C4-2B (cell line): ENCODE measurements around the gene ASB13.

Experiments used
- H3K27ac ChIP-seq: fragments of 450-650 bp; 2 replicates; pipeline ENCODE4 v1.5.1; 2017
- CTCF ChIP-seq: fragments of 450-650 bp; conservative IDR thresholded peaks from 2 replicates; pipeline ENCODE4 v1.5.1; 2017; ENCODE audit warnings: mild to moderate bottlenecking
- ZFX ChIP-seq: fragments of 450-650 bp; IDR thresholded peaks from 2 replicates; pipeline ENCODE4 v1.6.1; 2017

ASB13 gene

DNA sequence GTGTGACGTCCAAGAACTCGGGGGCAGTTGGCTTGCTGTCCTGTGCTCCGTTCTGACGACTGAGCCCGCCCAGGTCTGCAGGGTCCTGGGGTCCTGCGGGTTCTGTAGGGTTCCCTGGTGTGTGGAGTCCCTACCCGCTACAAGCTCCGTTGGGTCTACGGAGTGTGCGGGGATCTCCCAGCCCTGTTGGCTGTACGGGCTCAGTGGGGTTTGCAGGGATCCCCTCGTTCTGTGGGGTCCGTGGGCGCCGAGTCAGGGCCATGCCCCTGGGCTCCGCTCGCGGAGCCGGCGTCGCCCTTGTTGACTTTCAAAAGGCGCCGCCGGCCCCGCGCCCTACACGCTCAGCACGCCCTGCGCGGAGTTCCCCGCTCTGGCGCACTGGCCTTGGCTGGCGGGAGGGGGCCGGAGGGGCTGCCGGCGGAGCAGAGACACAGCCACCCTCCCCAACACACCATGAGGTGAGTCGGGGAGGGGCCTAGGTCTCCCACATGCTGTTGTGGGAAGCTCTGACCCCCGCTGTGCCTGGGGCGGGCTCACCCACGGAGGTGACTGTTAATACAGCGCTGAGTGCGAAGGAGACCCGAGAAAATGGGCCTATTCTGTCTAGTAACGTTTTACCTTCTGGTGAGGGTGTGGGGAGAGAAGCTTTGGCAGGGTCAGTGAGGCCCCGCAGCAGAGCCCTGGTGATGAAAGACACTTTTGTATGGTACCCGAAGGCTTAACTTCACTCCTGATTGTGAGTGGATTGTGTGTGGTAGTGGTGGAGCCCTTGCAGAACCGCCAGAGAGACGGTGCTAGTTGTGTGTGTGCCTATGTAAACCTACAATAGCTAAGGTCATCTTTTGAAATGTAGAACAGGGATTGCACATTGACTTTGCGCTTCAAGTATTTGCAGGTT, 26.3 kb upstream of the ASB13 start:
- TF ChIP-seq CTCF, result no peak
- no peak for TF ChIP-seq ZFX
- H3K27ac ChIP-seq, result no peak overlapping the region

DNA sequence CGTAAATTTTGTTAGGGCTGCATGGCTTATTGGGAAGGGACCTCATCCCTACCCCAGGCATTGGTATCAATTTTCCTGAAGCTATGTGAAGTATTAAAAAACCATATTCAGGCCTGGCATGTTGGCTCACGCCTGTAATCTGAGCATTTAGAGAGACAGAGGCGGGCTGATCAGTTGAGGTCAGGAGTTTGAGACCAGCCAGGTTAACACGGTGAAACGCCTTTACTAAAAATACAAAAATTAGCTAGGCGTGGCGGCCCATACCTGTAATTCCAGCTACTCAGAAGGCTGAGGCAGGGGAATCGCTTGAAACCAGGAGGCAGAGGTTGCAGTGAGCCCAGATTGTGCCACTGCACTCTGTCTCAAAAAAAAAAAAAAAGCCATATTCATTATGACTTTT, 25.4 kb upstream of the ASB13 start:
- H3K27ac ChIP-seq, result no peak overlapping the region
- no peak for TF ChIP-seq ZFX
- no peak for TF ChIP-seq CTCF

- H3K27ac ChIP-seq, result no peak overlapping the region
- TF ChIP-seq CTCF (no peak), ZFX (no peak)
Observed at GRCh38 chr10:5688587-5688986, 22.2 kb upstream of the ASB13 start.

- TF ChIP-seq CTCF (peak; percentile 56), ZFX (no peak)
- H3K27ac ChIP-seq, result peak overlapping the region; percentile 96
Observed at GRCh38 chr10:5685764-5686240, 19.4 kb upstream of the ASB13 start.

DNA sequence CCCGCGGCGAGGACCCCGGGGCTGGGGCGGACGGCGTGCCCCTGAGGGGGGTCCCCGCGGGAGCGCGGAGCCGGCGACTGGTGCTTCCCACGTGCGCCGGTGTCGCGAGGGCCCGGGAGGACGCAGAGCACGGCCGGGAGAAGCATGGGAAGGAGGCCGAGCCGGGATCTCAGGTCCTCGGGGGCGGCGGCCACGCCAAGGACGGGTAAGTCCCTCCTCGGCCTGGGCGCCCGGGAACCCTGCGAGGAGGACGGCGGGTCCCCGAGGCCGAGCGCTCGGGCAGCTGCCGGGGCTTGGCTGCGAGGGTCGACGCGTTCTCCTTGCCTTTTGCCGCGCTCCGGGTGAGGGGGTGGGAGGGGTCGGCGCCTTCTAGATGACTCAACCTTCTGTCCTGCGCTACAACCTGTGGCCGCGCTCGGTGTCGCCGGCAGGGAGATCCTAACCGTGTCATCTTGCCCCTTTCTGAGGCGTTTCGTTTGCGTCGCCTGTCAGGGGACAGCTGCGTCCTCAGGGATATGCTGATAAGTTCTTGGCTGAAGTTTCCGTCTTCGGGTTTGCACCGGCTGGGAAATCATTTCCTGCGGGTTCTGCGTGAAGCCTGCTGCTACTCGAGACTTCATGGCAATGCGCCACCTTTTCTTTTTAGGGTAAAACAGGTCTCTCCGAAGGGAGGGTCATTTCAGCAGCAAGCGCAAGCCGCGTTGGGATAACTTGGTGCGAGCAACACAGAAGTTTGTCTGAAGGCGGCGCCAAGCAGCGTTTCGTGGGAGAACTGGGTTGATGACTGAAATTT, 18.8 kb upstream of the ASB13 start:
- peak overlapping the region; percentile 96 for H3K27ac ChIP-seq

GRCh38 chr10:5684318-5684970, 18.0 kb upstream of the ASB13 start, which contains the start of gene TASOR2:
Gene TASOR2, plus strand, starts transcription at chr10:5684838. Its CDS starts 35,805 bp downstream, at chr10:5720643.
- peak within 1 kb of the TSS; percentile 96 for H3K27ac ChIP-seq
- TF ChIP-seq ZFX, result no peak

More for the DNA sequence above, 18.8 kb upstream of the ASB13 start:
- TF ChIP-seq CTCF (peak; percentile 84), ZFX (peak; percentile 77)

DNA sequence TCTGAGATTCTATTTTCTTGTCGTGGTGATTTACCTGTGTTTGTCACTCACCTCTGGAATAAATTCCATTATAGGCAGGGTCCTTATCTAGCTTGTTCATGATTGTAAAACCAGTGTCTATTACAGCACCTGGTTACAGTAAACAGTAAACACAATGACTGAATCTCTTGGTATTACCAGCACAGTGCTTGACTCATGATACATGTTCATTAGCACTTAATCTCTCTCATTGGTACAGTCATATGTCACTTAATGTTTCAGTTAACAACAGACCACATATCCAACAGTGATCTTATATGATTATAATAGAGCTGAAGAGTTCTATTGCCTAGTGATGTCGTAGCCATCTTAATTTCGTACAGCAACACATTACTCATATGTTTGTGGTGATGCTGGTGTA, 16.7 kb upstream of the ASB13 start:
- no peak for TF ChIP-seq ZFX
- no peak for TF ChIP-seq CTCF
- H3K27ac ChIP-seq, result no peak overlapping the region
